ENCODE measurements around the gene MAP4K3.
A peak's percentile ranks its signal among the peaks of the same experiment; 100 is the strongest.
"Not testable (repeated sequence)": the region's sequence is repeated elsewhere in the genome, so short reads cannot be mapped to it uniquely, and the experiment has no call there.

The MAP4K3 gene

DNA sequence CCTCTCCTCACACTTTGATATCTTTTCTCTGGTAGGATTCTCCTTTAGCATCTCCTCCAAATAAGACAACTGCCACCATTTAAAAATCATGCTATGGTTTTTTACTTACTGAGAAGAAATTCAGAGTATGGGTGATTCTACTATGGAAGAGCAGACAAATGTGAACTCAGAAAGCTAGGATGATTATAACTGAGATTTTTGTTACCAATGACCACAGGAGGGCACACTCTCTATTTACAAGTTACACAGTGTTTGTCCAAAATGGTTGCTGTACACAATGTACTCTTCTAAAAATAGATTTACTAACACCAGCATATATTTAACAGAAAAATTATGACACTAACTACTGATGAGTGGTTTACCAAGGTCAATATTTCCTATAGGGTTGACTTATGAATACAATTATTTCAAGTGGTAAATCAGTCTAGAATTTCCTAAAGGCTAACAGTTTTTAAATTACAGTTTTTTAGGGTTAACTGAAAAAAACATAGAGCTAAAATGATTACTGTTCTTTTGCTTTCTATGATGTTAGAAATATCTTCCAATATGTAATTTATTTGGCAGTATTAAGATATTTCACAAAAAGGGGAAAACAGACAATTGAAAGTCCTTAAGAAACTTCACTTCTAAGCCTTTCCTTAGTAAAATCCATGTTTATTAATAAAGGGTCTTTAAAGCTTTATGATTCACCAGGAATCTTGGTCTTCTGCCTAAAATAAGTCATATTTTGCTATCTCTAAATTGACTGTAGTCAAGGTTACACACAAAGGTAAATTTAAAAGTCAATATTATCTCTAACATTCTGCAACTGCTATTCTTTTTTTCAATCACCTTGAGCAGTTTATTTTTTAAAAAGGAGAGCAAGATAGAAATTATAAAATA, 57.2 kb downstream of the MAP4K3 start:
- ATAC-seq (peak; percentile 50), DNase-seq (no peak)
- Mint-ChIP-seq H3K27ac (no peak overlapping the region), H3K4me3 (no peak overlapping the region), H3K27me3 (no peaks in the 10 kb centered on the region), H3K4me1 (peaks cover 35% of the 10 kb centered on the region), H3K36me3 (ENCODE audit: low read depth) (peaks cover 15% of the 10 kb centered on the region), H3K9me3 (peaks cover 3% of the 10 kb centered on the region)

DNA sequence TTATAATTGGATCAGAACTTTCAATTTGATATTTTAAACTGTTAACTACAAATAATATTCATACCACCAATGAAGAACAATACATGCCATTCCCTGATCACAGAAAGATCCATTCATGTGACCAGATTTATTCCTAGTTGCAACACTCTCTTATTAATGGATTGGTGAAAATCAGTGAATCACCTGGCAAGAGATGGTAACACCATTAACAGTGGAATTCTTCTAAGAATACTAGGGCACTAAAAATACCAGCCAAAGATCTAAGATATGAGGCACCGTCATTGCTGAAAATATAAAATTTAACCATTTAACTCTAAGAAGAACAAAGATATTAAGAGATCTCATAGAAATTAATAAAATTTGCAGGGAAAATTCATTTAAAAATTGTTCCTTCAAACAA, 58.1 kb downstream of the MAP4K3 start:
- Mint-ChIP-seq H3K27ac (no peak overlapping the region), H3K4me1 (peaks cover 35% of the 10 kb centered on the region), H3K9me3 (no peaks in the 10 kb centered on the region), H3K36me3 (ENCODE audit: low read depth) (peaks cover 15% of the 10 kb centered on the region), H3K4me3 (no peak overlapping the region), H3K27me3 (no peaks in the 10 kb centered on the region)
- no peak for ATAC-seq
- DNase-seq = no peak

DNA sequence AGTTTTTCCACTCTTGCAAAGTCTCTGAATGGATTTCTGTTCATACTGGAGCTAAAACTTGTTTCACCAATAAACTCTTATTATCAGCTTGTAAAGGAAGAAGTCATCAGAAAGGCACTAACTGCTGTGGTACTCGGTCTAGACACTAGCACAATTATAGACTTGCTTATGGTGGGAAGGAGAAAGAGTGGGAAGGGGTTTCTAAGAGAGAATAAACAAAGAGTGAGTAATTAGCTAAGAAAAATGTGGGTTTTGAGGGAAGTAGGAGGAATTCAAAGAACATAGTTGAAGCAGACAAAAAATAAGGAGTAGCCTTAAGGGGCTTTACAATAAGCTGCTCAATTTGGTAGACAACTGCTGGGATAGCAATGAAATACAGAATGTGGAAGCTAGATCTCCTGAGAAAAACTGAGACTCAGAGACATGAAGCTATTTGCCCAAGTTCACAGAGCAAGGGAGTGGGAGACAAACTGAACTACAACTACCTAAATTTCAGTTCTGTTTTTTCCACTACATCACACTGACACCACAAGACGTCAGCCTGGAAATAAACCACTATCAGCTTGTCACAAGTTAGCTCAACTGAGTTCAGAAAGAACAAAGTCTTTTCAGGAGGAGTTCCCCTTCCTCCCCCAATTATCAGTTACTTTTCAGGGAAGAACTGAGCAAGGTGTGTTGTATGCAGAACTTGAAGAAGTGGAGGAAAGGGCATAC, 59.7 kb downstream of the MAP4K3 start:
- H3K4me3 Mint-ChIP-seq = peak overlapping the region; percentile 41
- H3K4me1 Mint-ChIP-seq = peaks cover 35% of the 10 kb centered on the region
- peak; percentile 36 for DNase-seq
- peaks cover 25% of the 10 kb centered on the region for H3K36me3 Mint-ChIP-seq (ENCODE audit: low read depth)
- no peaks in the 10 kb centered on the region for H3K27me3 Mint-ChIP-seq
- H3K9me3 Mint-ChIP-seq = peaks cover 7% of the 10 kb centered on the region
- H3K27ac Mint-ChIP-seq = peak overlapping the region; percentile 88
- peak; percentile 88 for ATAC-seq

DNA sequence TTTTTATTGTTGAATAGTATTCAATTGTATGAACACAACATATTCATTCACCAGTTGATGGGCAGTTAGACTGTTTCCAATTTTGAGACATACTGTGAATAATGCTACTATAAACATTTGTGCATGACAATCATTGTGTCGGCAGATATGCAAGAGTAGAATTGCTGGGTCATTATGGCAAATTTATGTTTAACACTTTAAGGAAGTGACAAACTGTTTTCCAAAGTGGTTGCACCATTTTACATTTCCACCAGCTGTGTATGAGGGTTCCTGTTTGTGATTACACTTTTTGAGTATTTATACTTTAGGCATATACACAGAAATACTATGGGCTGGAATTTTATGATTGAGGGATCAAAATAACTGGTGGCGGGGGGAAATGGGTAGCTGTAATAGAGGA, 61.2 kb downstream of the MAP4K3 start:
- Mint-ChIP-seq H3K9me3 (peaks cover 7% of the 10 kb centered on the region), H3K36me3 (ENCODE audit: low read depth) (peaks cover 31% of the 10 kb centered on the region), H3K27ac (no peak overlapping the region), H3K4me3 (no peak overlapping the region), H3K27me3 (no peaks in the 10 kb centered on the region), H3K4me1 (peaks cover 31% of the 10 kb centered on the region)
- DNase-seq (no peak), ATAC-seq (no peak)

DNA sequence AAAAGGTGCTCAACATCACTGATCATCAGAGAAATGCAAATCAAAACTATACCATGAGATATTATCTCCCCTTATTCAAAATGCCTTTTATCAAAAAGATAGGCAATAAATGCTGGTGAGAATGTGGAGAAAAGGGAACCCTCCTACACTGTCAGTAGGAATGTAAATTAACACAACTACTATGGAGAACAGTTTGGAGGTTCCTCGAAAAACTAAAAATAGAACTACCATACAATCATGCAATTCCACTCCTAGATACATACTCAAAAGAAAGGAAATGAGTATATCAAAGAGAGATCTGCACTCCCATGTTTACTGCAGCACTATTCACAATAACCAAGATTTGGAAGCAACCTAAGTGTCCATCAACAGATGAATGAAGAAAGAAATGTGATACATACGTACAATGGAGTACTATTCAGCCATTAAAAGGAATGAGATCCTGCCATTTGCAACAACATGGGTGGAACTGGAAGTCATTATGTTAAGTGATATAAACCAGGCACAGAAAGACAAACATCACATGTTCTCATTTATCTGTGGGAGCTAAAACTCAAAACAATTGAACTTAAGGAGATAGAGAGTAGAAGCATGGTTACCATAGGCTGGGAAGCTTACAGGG, 63.8 kb downstream of the MAP4K3 start:
- H3K4me3 Mint-ChIP-seq = no peak overlapping the region
- no peak overlapping the region for H3K27ac Mint-ChIP-seq
- peaks cover 35% of the 10 kb centered on the region for H3K36me3 Mint-ChIP-seq (ENCODE audit: low read depth)
- no peak for ATAC-seq
- peaks cover 7% of the 10 kb centered on the region for H3K9me3 Mint-ChIP-seq
- no peaks in the 10 kb centered on the region for H3K27me3 Mint-ChIP-seq
- no peak for DNase-seq
- H3K4me1 Mint-ChIP-seq = peaks cover 24% of the 10 kb centered on the region

DNA sequence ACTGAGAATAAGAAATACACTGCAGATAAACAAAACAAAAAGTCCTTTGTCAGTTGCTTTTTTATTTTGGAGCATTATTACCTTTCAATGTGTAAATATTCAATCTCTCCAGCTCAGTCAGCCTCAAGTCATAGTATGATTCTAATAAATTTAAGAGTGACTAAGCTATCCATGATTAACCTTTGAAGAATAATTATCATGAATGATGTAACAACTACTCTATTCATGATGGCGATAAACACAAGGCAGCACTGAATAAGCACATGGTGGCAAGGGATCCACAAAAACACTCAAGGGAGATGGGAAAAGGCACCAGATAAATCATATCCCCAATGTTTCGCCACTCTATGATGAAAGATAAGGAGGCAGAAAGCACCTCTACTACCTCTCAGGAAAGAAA, 67.0 kb downstream of the MAP4K3 start:
- Mint-ChIP-seq H3K4me3 (no peak overlapping the region), H3K27me3 (no peaks in the 10 kb centered on the region), H3K36me3 (ENCODE audit: low read depth) (peaks cover 34% of the 10 kb centered on the region), H3K4me1 (peaks cover 14% of the 10 kb centered on the region), H3K9me3 (peaks cover 12% of the 10 kb centered on the region), H3K27ac (no peak overlapping the region)
- no peak for ATAC-seq
- no peak for DNase-seq

DNA sequence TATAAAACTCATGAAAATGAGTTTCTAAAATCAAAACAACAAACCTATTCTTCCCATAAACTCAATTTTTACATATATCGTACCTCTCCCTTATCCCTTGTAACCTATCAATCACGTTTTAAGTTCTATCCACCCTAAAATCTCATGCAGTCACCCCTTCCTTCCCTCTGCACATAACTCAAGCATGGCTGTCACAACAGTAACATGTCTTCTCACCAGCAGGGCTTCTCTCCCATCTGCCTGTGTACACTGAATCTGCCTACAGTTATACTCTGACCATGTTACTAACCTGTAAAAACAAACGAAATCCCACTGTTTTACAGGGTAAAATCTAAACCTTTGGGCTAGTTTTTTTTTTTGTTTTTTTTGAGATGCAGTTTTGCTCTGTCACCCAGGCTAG, 68.2 kb downstream of the MAP4K3 start:
- Mint-ChIP-seq H3K9me3 (peaks cover 17% of the 10 kb centered on the region), H3K27ac (no peak overlapping the region), H3K4me3 (no peak overlapping the region), H3K36me3 (ENCODE audit: low read depth) (peaks cover 34% of the 10 kb centered on the region), H3K27me3 (no peaks in the 10 kb centered on the region), H3K4me1 (peaks cover 14% of the 10 kb centered on the region)
- ATAC-seq (no peak), DNase-seq (no peak)

DNA sequence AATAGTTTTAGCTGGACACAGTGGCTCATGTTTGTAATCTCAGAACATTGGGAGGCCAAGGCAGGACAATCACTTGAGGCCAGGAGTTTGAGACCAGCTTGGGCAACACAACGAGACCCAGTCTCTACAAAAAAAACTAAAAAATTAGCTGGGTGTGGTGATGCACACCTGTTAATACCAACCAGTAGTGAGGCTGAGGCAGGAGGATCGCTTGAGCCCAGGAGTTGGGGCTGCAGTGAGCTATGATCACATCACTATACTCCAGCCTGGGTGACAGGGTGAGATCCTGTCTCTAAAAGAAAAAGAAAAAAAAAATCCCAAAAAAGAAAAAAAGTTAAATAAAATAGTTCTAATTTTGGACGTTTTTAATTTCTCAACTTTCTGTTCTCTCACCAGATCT, 68.7 kb downstream of the MAP4K3 start:
- Mint-ChIP-seq H3K27ac (no peak overlapping the region), H3K36me3 (ENCODE audit: low read depth) (peaks cover 29% of the 10 kb centered on the region)

DNA sequence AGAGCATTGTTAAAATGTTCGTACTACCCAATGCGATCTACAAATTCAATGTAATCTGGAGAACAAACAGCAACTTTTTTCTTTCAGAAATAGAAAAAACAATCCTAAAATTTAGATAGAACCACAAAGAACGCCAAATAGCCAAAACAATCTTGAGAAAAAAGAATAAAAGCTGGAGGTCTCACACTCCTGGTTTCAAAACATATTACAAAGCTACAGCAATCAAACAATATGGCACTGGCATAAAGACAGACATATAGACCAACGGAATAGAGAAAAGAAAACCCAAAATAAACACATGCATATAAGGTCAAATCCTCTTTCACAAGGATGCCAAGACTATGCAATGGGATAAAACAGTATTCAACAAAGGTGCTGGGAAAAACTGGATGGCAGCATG, 74.5 kb downstream of the MAP4K3 start:
- H3K4me3 Mint-ChIP-seq = no peak overlapping the region
- H3K27me3 Mint-ChIP-seq = no peaks in the 10 kb centered on the region
- ATAC-seq (no peak), DNase-seq (no peak)
- H3K36me3 Mint-ChIP-seq (ENCODE audit: low read depth) = peaks cover 48% of the 10 kb centered on the region
- no peak overlapping the region for H3K27ac Mint-ChIP-seq
- H3K9me3 Mint-ChIP-seq = peaks cover 43% of the 10 kb centered on the region
- peaks cover 4% of the 10 kb centered on the region for H3K4me1 Mint-ChIP-seq

More for the DNA sequence above, 68.7 kb downstream of the MAP4K3 start:
- peaks cover 13% of the 10 kb centered on the region for H3K9me3 Mint-ChIP-seq
- no peak for ATAC-seq
- DNase-seq = no peak
- peaks cover 14% of the 10 kb centered on the region for H3K4me1 Mint-ChIP-seq
- no peak overlapping the region for H3K4me3 Mint-ChIP-seq
- no peaks in the 10 kb centered on the region for H3K27me3 Mint-ChIP-seq

DNA sequence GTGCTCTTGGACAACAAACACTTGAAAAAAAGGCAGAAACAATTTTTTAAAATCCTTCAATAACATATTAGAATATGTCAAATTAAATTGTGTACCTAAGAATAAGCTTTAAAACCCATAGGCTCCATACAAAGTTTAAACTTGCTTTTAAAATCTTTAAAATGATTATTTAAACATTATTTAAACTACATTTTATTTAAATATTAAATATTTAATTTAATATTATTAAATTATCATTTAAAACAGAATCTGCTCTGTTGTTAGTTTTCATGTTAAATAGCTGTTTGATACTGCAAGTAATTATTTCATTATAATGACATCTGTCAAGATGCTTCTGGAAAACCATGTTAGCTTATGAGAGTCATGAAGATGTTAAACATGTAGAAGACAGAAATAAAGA, 75.6 kb downstream of the MAP4K3 start:
- H3K4me3 Mint-ChIP-seq = no peak overlapping the region

DNA sequence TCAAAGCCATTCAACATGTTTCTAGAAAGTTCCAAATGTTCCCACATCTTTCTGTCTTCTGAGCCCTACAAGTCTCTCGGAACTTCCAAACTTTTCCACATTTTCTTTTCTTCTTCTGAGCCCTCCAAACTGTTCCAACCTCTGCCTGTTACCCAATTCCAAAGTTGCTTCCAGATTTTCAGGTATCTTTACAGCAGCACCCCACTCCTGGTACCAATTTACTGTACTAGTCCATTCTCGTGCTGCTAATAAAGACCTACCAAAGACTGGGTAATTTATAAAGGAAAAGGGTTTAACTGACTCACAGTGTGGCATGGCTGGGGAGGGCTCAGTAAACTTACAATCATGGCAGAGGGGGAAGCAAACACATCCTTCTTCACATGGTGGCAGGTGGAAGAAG, 76.7 kb downstream of the MAP4K3 start:
- peaks cover 42% of the 10 kb centered on the region for H3K36me3 Mint-ChIP-seq (ENCODE audit: low read depth)
- not testable (repeated sequence) for DNase-seq, H3K4me3 Mint-ChIP-seq, ATAC-seq, H3K27ac Mint-ChIP-seq, H3K27me3 Mint-ChIP-seq
- peaks cover 39% of the 10 kb centered on the region for H3K9me3 Mint-ChIP-seq
- peaks cover 16% of the 10 kb centered on the region for H3K4me1 Mint-ChIP-seq

More for the DNA sequence above, 75.6 kb downstream of the MAP4K3 start:
- peaks cover 43% of the 10 kb centered on the region for H3K9me3 Mint-ChIP-seq
- no peak overlapping the region for H3K27ac Mint-ChIP-seq
- peaks cover 48% of the 10 kb centered on the region for H3K36me3 Mint-ChIP-seq (ENCODE audit: low read depth)
- H3K27me3 Mint-ChIP-seq = no peaks in the 10 kb centered on the region
- ATAC-seq (no peak), DNase-seq (no peak)
- H3K4me1 Mint-ChIP-seq = peaks cover 12% of the 10 kb centered on the region

DNA sequence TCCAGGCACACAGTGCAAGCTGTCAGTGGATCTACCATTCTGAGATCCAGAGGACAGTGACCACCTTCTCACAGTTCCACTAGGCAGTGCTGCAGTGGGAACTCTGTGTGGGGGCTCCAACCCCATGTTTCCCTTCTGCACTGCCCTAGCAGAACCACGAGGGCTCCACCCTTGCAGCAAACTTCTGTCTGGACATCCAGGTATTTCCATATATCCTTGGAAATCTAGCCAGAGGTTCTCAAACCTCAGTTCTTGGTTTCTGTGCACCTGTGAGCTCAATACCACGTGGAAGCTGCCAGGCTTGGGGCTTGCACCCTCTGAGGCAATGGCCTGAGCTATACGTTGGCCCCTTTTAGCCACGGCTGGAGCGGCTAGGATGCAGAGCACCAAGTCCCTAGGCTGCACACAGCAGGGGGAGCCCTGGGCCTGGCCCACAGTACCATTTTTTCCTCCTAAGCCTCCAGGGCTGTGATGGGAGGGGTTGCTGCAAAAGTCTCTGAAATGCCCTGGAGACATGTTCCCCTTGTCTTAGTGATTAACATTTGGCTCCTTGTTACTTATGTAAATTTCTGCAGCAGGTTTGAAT, 77.5 kb downstream of the MAP4K3 start:
- no peak for DNase-seq
- no peak overlapping the region for H3K27ac Mint-ChIP-seq
- no peak for ATAC-seq
- H3K27me3 Mint-ChIP-seq = no peaks in the 10 kb centered on the region
- peaks cover 43% of the 10 kb centered on the region for H3K36me3 Mint-ChIP-seq (ENCODE audit: low read depth)
- H3K9me3 Mint-ChIP-seq = peaks cover 39% of the 10 kb centered on the region
- H3K4me3 Mint-ChIP-seq = no peak overlapping the region
- H3K4me1 Mint-ChIP-seq = peaks cover 20% of the 10 kb centered on the region

DNA sequence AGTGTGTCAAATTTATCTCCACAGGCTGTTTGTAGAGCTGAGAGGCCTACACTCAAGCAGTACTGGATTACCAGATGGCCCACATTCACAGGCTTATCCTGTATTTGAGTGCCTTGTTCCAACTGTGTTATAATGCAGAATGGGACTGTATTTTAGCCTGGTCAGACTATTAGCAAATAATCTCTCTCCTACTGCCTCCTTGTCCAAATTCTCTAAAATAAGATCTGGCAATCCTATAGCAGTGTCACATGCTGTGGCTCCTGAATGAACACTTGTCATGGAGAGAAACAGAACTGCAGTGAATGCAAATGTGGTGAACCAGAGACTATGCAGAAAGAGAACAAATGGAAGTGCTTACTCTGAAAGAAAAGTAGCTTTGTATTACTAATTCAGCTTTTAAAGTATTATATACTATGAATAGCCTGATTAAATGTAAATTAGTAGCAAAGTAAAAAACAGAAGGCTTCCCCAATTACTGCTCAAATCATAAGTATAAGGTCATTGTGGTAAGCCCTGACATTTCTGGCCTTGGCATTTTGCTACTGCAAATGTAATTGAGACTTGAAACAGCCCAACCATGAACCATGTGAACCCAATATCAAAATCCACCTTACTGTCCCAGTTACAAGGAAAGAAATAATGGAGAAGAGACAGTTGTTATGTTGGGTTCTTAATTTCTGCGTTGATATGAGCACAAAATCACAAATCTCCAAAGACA, 80.0 kb downstream of the MAP4K3 start:
- Mint-ChIP-seq H3K4me1 (peaks cover 20% of the 10 kb centered on the region), H3K9me3 (peaks cover 22% of the 10 kb centered on the region), H3K27ac (peak overlapping the region; percentile 28), H3K4me3 (no peak overlapping the region), H3K36me3 (ENCODE audit: low read depth) (peaks cover 32% of the 10 kb centered on the region), H3K27me3 (no peaks in the 10 kb centered on the region)
- no peak for DNase-seq
- ATAC-seq = peak; percentile 88

DNA sequence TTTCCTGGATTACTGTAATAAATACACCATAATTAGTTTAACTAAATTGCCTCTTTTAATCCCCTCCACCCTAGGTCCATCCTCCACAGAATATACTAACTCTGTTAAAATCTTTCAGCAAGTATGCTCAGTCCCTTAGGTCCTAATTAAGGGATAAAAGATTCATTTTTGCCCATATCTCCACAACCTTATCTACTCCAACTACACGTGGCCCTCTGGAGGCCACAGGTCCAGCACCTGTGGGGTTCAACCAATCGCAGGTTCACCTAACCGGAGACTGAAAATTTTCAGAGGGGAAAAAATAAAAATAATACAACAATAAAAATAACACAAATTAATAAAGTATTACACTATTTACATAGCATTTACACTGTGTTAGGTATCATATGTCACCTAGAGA, 86.4 kb downstream of the MAP4K3 start:
- Mint-ChIP-seq H3K36me3 (ENCODE audit: low read depth) (peaks cover 5% of the 10 kb centered on the region), H3K27me3 (no peaks in the 10 kb centered on the region), H3K4me3 (no peak overlapping the region), H3K4me1 (peaks cover 6% of the 10 kb centered on the region), H3K9me3 (no peaks in the 10 kb centered on the region), H3K27ac (no peak overlapping the region)
- no peak for ATAC-seq
- no peak for DNase-seq
